Heart left ventricle (tissue), 13 donors: Measurements from ENCODE around the gene SLC9A3.

Source experiments
- CTCF ChIP-seq, 12 donors: fragments of 200-600 bp; sonication (generic) in 4 of 12; IDR thresholded peaks; one replicate each; pipeline versions ENCODE4 v1.5.0 to v1.8.0; 2018 to 2022; ENCODE audit warnings: antibody characterized with exemption in 12 of 12, mild to moderate bottlenecking in 5 of 12
- POLR2A ChIP-seq, 2 donors: fragments of 450-650 bp; IDR thresholded peaks; one replicate each; pipeline ENCODE4 v1.6.1; 2017; ENCODE audit warnings: antibody characterized with exemption in 2 of 2, mild to moderate bottlenecking in 2 of 2, moderate library complexity in 2 of 2
- donor health status: ischemic (EF 13 %, LVEDD 7.1; RV severe dilation, severe dysfunction).
- donor health status: DM: no; HTN: yes; CAD: no.
- donor health status: DM: no; HTN: no; CAD: no.
- donor health status: ischemic (EF 25% LVEDD 6.9; RV normal size, moderate dysfunction).
- donor health status: ischemic (EF 25% LVEDD 5.7; RV mildly dilated, moderate dysfunction).
- donor health status: ischemic (EF 35%, LVEDD 5.7; RV mildly dilated, moderate dysfunction).
- donor health status: nonischemic (EF 11% LVEDD 7.7; RV severe dilation, severe dysfunction).
- donor health status: DM: yes; HTN: yes; CAD: no.
- donor health status: PGD.
- donor health status: ischemic (EF 29% LVEDD 5.4; RV normal size, mild dysfunction).
- donor health status: nonischemic (EF 23%, LVEDD 6.1; RV moderate dilation, normal function).

- TF ChIP-seq CTCF (IDR thresholded peaks at IDR 0.05) (no peak), POLR2A (IDR thresholded peaks at IDR 0.05) (no peak)
Observed at GRCh38 chr5:456351-457194, 67.7 kb downstream of the SLC9A3 start.
